GM18498 (cell line): ENCODE measurements around the gene DHRS3.

Source experiments
- ATAC-seq: cut with Tn5 transposase; IDR thresholded peaks from one replicate; pipeline ENCODE4 v1.9.1; 2021; ENCODE audit warnings: mild to moderate bottlenecking, moderate library complexity; ENCODE audit not compliant: unreplicated experiment

DHRS3 gene

DNA sequence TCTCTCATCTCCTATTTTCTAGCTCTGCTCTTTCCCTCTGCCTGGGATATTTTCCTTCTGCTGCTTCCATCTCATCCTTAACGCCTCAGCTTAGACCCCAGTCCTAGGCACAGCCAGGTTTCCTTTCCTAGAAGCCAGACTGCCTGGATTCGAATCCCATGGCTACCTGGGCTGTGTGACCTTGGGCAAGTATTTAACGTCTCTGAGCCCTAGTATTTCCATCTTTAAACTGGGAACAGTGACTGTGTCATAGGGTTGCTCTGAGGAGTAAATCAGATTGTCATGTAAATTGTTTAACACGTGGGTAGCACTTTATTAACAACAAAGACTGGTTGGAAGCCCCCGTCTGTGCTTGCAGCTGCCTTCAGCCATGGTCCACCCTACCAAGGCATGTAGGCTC, 18.4 kb downstream of the DHRS3 start:
- ATAC-seq, result no peak

DNA sequence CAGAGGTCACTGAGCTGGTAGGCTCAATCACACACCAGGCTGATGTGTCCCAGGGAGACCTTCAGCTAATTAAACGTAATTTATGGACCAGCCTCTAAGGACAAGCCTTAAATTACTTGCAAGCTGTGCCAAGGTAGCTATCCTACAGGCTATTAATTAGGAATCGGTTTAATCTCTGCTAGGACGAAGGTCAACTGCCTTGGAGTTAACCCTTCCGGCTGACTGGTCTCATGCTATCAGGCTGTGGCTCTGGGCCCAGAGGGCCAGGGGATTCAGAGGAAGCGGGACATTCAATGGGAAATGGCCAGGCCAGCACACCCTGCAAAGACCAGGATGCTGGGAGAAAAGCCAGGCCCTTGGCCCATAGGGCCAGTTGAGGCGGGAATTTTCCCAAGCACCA, 19.0 kb downstream of the DHRS3 start:
- no peak for ATAC-seq

DNA sequence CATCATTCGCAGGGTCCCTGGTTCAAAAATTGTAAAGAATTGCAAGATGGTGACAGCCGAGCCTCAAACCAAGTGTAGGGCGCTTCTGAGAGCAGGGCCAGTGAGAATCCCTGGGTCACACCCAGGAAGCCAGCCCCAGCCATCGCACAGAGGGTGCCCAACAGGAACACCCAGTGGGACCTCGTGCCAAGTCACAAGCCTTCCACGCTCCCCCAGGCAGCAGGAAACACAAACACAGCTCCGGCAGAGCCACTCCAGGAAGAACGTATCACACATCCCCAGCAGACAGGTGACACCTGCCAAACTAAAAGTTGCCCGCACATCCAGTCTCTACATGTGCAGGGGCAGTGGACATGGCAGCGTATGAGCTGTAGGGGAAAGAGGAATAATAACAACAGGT, 20.2 kb downstream of the DHRS3 start:
- ATAC-seq, result no peak

DNA sequence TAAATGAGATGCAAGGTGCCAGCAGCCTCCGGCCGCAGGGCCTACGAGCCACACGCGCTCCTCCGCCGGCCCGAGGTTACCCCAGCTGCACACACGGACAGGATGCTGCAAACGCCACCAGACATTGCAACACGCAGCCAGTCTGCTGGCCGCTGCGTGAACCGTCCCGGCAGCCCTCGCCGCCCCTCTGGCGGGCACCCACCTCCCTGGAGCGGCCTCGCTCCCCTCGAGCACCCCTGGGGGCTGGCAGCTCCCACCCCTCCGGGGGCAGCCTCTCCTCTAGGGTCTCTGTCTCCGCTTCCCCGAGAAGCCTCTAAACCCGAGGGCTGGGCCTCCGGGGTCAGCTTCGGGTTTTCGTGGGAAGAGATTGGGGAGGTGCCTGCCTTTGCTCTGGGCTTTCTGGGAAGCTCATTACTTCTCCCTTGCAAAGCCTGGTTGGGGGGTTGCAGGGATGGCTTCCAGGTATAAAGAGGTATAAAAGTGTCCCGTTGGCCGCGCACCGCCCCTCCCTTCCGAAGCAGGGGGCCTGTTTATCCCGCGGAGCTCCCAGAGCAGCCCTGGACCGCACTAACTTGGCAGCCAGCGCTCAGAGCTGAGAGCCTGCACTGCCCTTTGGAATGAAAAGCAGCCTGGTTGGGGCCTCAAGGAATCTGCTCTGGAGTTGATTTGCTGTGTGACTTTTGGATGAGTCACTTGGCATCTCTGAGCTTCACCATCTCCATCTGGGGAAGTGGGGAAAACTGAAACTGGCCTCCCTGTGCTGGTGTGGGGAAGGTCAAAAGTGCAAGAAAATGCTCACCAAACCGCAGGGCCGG, 21.8 kb downstream of the DHRS3 start:
- peak; percentile 81 for ATAC-seq

DNA sequence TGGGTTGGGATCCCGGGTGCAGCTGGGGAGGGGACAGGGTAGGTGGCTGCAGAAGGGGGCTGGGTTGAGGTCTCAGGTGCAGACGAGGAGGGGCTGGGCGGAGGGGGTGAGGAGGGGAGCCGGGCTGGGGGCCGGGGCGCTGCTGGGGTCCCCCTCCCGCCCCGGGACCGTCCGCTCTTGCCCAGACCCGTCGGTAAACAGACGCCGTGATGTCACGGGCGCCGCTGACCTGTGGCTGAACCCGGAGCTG, 22.3 kb downstream of the DHRS3 start:
- no peak for ATAC-seq

DNA sequence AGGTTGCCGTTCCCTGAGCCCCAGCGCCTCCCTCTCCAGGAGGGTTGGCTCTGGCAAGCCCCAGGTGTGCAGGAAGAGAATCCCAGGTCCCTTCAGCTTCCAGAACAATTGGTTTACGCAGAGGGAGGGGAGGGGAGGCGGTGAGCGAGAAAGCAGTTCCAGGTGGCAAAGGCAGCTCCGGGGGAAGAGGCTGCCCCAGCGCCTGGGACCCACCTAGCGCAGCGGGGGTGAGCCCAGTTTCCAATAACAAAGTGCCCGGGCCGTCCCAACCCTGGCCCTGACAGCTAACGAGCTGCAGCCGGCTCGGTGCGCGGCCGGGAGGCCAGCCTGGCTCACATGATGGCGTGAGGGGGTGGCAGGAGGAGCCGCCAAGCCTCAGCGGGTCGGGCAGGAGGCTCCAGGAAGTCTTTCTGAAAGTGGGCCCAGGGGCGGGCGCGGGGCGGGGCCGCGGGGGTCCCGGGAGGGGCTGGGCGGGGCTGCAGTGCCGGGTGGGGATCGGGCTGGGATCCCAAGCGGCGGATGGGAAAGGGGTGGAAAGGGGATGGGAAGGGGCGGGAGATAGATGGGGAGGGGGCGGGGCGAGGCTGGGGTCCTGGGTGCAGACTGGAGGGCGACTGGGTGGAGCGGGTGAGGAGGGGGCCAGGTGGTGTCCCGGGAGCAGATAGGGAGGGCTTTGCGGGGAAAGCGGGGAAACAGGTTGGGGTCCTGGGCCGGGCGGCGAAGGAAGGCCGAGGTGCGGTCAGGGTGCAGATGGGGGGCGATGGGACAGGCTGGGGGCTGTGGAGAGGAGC, 22.8 kb downstream of the DHRS3 start:
- no peak for ATAC-seq

DNA sequence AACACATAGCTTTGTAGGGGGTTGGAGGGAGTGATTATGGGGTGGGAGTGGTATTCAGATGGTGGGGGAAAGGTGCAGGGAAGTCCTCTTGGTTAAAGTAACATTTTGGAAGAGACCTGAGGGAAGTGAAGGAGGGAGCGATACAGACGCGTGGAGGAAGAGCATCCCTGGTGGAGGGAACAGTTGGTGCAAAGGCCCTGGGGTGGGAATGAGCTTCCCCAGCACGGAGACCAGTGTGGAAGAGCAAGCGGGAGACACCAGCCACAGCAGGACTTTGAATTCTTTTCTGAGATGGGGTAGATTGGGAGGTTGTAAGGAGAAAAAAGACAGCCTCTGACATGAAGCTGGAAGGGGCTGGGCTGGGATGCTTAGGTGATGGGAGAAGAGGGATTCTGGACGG, 23.5 kb downstream of the DHRS3 start:
- ATAC-seq, result no peak

DNA sequence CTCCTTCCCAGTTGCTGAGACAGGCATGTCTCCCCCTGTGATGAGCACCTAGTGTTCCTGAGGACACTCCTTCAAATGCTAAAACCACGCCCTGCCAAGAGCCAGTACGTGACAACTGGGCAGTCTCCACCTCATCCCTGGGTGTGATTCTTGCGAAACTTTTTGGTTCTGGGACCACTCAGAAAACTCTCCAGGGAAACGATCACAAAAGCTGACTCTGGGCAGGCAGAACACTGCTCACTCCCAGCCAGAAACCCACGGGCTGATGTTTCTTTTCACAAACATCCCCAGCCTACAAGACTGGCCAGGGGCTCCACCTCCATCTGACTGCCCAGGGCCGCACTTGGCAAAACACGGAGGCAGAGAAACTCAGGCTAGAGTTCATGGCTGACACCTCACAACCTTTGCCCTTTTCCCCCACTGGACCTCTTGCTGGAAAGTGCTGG, 24.4 kb downstream of the DHRS3 start:
- ATAC-seq, result no peak

DNA sequence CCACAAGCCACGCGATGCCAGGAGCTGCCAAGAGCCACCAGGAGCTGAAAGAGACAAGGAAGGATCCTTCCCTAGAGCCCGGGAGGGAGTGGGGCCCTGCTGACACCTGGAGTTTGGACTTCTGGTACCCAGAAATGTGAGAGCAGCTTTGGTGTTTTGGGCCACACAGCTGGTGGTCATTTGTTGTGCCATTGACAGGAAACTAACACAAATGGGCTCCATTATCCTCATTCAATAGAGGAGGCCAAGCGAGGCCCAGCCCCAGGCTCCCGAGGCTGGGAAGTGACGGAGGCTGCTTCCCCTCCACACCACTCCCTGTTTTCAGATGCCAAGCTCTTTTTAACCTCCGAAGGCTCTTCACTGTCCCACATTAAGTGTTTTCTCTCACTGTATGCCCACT, 25.5 kb downstream of the DHRS3 start:
- ATAC-seq, result no peak

DNA sequence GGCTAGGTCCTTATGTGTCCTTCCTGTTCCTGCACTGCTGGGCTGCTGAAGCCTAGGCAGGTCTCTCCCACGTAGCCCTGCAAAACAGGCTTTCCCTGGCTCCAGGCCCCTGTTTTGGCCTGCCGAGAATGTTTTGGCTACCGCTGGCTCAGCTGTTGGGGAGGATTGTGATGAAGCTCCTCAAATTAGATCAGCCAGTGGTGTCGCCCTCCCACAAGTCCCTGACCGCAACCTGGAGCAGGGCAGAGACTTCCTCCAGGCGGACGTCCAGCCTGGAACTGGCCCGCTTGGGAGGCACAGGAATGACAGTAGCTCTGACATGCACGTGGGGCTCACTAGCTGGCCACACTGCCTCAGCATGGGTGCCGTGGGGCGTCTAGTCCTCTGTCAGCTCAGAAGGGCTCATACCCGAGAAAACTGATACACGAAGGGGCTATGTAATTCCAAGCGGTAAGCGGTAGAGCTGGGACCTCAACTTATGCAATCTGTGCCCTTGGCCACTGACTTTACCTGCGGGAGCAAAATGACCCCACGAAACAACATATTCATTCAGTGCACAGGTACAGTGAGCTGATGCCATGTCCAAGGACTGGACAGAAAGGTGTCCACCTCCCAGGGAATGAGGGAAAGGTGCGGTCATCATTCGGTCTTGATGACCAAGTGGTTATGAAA, 26.6 kb downstream of the DHRS3 start:
- ATAC-seq, result no peak

DNA sequence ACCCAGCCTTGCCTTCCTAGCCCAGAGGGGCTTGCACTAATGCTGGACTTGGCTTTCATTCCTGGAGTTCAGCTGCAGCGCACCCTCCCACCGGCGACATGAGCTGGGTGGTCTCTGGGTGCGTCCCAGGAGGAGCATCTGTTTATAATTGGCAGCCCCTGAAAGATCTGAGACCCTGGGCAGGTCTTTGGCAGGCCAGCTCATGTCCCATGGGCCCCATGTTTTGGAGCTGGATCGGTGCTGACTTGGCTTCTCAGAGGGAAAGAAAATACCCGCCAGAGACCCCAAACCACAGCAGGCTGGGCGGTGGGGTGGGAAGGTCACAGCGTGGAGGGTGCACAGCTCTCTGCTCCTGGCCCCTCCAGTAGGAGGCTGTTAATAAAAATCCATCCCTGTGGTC, 29.3 kb downstream of the DHRS3 start:
- no peak for ATAC-seq

DNA sequence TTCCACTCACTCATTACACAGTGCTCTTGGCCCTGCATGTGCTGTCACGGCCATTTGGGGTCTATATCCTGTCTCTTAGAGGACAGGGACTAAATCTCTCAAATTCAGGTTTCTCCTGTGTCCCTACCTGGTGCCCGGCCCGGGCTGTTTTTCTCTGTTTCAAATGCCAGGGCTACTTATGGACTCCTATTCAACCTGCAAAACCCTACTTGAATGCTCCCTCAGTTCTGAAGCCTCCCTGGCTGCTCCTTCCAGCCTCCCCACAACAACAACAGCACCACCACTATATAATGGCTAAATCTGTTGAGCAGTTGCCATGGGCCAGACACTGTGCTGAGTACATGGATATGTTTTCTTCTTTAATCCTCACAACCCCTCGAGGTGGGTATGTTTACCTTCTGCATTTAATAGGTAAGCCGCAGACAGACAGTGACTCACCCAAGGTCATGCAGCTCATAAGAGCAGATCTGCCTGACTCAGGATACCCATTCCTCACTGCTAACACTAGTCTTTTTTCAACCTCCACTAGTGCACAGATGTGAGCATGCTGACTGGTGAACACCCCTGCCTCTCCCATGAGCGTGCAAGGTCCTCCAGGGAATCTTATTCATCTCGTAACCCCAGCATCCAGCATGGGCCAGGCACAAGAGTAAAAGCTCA, 29.9 kb downstream of the DHRS3 start:
- ATAC-seq, result no peak

DNA sequence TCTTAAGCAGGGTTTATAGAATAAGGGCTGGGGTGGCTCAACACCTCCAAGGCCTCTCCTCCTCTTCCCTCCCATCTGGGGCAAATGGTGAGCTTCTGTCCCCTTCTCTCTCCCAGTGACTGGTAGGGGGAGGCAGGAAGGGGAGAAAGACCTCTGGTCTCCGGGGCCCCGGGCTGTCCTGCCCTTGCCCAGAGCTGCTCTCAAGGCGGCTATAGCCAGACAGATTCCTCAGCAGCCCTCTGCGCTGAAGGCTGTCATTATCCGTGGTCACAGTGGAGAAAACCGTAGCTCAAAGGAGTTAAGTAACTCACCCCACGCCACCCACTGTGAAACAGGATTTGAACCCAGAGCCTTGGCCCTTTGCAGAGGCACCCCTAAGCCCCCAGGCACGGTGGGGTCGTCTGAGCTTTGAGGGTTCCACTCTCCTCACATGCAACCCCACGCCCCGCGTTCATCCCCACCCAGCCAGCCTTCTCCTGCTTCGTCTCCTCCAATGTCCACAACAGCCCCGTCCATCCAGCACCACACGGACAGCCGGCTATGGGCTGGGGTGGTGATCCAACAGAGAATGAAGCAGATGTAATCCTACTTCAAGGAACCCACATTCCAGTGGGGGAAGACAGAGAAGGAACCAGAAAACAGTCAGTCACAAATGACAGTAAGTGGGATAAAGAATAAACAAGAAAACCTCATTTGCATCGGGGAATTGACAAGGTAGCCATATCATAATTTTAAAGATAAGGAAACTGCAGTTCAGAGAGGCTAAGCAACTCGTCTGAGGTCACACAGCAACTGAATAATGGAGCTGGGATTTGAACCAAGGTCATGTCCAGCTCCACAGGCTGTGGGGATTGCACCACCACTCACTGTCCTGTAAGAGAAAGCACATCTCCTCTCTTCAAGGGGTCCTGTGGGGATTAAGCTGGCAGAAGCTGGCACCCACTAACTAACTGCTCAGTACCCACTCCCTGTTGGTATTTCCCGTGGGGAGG, 31.8 kb downstream of the DHRS3 start:
- ATAC-seq, result no peak

DNA sequence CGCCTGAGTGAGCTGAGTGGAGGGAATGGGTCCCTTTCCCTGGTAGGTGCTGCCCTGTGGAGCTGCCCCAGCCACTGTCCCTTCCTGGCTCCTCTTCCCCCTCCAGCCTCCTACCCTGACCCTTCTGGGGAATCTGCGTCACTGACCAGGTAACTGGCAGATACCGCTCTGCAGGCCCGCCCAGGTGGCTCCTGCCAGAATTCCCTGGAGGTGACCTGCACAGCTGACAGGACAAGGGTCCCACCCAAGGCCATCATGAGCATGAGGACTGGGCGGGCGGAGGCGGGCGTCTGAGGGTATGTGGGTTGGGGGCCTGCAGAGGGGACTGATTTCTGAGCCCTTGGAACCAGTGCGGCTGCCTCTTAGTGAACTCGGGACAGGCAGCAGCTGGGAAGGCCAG, 32.5 kb downstream of the DHRS3 start:
- no peak for ATAC-seq

DNA sequence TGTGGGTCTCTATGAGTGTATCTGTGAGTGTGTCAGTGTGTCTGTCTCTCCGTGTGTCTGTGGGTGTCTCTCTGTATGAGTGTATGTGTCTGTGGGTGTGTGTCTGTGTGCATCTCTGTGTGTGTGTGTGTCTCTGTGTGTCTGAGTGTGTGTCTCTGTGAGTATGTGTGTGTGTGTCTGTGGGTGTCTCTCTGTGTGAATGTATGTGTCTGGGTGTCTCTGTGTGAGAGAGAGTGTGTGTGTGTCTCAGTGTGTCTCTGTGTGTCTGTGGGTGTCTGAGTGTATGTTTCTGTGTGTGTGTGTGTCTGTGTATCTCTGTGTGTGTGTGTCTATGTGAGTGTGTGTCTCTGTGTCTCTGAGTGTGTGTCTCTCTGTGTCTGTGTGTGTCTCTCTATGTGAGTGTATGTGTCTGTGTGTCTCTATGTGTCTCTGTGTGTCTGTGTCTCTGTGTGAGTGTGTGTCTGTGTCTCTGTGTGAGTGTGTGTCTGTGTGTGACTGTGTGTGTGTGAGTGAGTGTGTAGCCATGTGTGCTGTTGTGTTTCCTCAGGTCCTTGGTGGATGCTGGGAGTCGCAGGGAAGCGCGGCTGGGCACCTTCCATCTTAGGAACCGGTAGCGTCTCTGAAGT, 33.0 kb downstream of the DHRS3 start:
- ATAC-seq, result no peak

DNA sequence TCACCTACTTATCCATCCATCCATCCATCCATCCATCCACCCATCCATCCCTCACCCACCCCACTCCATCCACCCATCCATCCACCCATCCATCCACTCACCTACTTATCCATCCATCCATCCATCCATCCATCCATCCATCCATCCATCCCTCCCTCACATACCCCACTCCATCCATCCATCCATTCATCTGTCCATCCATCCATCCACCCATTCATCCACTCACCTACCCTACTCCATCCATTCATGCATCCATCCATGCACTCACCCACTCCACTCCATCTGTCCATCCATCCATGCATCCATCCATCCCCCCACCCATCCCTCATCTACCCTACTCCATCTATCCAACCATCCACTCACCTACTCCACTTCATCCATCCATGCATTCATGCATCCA, 34.5 kb downstream of the DHRS3 start:
- no peak for ATAC-seq

DNA sequence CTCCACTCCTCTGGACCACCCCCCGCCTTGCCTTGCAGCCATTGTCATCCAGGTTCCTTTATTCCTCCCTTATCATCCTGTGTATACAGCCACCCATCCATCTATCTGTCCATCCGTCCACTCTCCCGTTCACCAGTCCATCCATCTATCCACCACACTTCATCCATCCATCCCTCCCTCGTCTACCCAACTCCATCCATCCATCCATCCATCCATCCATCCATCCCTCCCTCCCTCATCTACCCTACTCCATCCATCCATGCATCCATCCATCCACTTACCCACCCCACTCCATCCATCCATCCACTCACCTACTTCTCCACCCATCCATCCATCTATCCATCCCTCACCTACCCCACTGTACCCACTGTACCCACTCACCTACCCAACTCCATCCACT, 35.4 kb downstream of the DHRS3 start:
- ATAC-seq, result no peak

DNA sequence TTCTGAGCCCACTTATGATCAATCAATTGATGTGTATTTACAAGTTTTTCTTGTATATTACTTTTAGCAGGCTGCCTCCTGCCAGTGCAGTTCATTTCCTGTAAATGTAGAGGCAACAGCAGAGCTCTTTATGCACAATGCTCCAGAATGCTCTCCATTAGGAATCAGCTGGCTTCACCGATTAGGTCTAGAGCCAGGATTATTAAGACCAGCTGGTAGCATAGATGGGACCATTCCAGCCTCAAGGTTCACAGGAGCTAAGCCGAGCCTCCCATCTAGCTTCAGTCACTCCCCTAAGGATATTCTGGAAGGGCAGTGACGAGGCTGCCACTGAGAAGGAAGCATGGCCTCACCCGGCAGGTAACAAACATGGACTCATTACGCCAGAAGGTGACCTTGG, 36.8 kb downstream of the DHRS3 start:
- ATAC-seq, result no peak

DNA sequence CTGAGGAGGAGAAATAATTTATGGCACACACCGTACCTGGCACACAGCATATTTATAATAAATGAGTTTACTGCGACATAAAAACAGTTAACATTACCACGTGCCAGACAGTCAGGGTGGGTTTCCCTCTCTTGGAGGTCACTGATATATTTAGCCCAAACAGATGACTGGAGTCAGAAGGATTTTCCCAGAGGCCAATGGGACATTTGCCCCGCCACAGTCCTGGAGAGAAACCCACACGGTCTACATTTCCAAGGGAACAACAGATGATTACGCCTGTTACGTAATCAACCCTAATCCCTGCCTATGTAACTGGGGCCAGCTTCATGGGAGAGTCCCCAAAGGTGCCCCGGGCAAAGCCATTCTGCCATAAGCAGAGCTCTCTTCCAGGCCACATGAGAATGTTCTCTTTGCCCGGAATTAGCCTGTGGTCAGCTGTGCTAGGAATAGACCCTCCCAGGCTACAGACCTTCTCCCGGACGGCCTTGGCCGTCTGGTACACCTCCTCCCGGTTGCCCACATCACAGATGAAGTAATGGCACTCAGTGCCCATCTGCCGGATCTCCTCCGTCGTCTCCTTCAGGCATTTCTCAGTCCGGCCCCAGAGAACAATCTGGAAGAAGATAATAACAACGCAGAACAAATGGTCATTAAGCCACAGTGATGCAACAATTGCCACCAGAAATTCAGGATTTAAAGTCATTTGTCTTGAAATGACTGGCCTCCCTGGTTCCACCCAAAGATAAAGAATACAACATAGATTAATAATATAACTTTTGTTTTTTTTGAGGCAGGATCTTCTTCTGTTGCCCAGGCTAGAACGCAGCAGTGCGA, 37.7 kb downstream of the DHRS3 start:
- no peak for ATAC-seq
